Erythroblast (primary cell): Measurements from ENCODE around the gene UBA1.

Experiments
- GATA1 ChIP-seq: IDR thresholded peaks from 2 replicates; pipeline ENCODE4 v1.6.1; 2011; ENCODE audit warnings: low read depth, mild to moderate bottlenecking, control low read depth, low read length, moderate library complexity
- POLR2A ChIP-seq: IDR thresholded peaks from 2 replicates; pipeline ENCODE4 v1.6.1; 2011; ENCODE audit warnings: mild to moderate bottlenecking, low read length

GRCh38 chrX:47144626-47145394 lies 48.8 kb upstream of the UBA1 start, which contains the start of the genes NDUFB11 and RBM10:
- TF ChIP-seq POLR2A (peak; percentile 81), GATA1 (no peak)
